ENCODE measurements around the gene CMAS.

- no peak for TF ChIP-seq CTCF (IDR thresholded peaks at IDR 0.05; ENCODE audit: insufficient read depth, low read length, poor library complexity, severe bottlenecking)
- TF ChIP-seq EZH2phosphoT487 (conservative IDR thresholded peaks at IDR 0.05; ENCODE audit: low read length): no peak
Measured at GRCh38 chr12:22103418-22103817, 57.4 kb downstream of the CMAS start.

Measured in SU-DHL-6 (cell line).